ENCODE measurements around the gene PTAR1.

DNA sequence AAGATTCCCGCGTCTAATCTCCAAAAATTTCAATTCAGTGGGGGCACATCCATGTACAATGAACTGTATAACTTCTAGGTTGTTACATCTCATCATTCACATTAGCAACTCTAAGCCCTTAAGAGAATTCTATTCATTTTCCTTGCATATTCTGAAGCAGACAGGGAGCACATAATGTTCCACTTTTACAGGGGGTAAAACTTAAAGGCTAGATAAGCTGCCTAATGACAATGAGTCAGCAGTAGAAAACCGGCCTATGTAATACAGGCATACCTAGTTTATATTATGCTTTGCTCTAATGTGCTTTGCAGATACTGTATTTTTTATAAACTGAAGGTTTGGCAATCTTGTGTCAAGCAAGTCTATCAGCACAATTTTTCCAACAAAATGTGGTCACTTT, 40.4 kb downstream of the PTAR1 start:
- TF ChIP-seq, protein P1, sequence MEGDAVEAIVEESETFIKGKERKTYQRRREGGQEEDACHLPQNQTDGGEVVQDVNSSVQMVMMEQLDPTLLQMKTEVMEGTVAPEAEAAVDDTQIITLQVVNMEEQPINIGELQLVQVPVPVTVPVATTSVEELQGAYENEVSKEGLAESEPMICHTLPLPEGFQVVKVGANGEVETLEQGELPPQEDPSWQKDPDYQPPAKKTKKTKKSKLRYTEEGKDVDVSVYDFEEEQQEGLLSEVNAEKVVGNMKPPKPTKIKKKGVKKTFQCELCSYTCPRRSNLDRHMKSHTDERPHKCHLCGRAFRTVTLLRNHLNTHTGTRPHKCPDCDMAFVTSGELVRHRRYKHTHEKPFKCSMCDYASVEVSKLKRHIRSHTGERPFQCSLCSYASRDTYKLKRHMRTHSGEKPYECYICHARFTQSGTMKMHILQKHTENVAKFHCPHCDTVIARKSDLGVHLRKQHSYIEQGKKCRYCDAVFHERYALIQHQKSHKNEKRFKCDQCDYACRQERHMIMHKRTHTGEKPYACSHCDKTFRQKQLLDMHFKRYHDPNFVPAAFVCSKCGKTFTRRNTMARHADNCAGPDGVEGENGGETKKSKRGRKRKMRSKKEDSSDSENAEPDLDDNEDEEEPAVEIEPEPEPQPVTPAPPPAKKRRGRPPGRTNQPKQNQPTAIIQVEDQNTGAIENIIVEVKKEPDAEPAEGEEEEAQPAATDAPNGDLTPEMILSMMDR (conservative IDR thresholded peaks at IDR 0.05; ENCODE audit: low read length), result no peak
- TF ChIP-seq EZH2phosphoT487 (IDR thresholded peaks at IDR 0.05; ENCODE audit: borderline replicate concordance), result no peak

Measured in Loucy (cell line).